Natural killer cell (primary cell): Measurements from ENCODE around the gene G0S2. TPM values are rescaled to one million over a fixed set of nuclear protein-coding genes. Genes with fewer than 3 reads are reported as not detected.

Experiments used
- ATAC-seq, 3 donors: fragments of 150-1000 bp in 2 of 3; fragments of 200-7000 bp in 1 of 3; cut with Tn5 transposase; 1 replicate in 1 of 3; 2 replicates in 2 of 3; pipeline ENCODE4 v1.10.0; 2021; ENCODE audit warnings: mild to moderate bottlenecking in 2 of 3, moderate library complexity in 2 of 3
- DNase-seq, 2 donors: peaks; one replicate each; pipeline versions ENCODE4 v3.0.0 to v3.0.0-alpha.2; 2013 to 2021; ENCODE audit warnings: mixed read lengths in 1 of 2
- H3K27ac ChIP-seq: one replicate; pipeline ENCODE4 v1.5.1; 2013; ENCODE audit warnings: mild to moderate bottlenecking, low read length
- H3K27me3 ChIP-seq: one replicate; pipeline ENCODE4 v1.6.1; 2013; ENCODE audit warnings: low read length; ENCODE audit not compliant: control insufficient read depth, insufficient read depth
- H3K36me3 ChIP-seq: one replicate; pipeline ENCODE4 v1.6.1; 2013; ENCODE audit warnings: low read length; ENCODE audit not compliant: control insufficient read depth, insufficient read depth
- H3K4me1 ChIP-seq: one replicate; pipeline ENCODE4 v1.6.1; 2013; ENCODE audit warnings: low read length; ENCODE audit not compliant: control insufficient read depth, insufficient read depth
- H3K4me3 ChIP-seq: one replicate; pipeline ENCODE4 v1.5.1; 2013; ENCODE audit warnings: low read length
- H3K9me3 ChIP-seq: one replicate; pipeline ENCODE4 v1.6.1; 2013; ENCODE audit warnings: low read length; ENCODE audit not compliant: control insufficient read depth, insufficient read depth
- H3K27ac Mint-ChIP-seq, 2 donors: one replicate each; pipeline ENCODE4 v1.8.0; 2022; ENCODE audit warnings: mild to moderate bottlenecking in 2 of 2, mixed read lengths in 2 of 2, moderate library complexity in 1 of 2
- H3K27me3 Mint-ChIP-seq, 2 donors: one replicate each; pipeline ENCODE4 v1.8.0; 2022; ENCODE audit warnings: low read depth in 2 of 2, mixed read lengths in 2 of 2
- H3K36me3 Mint-ChIP-seq: one replicate; pipeline ENCODE4 v1.8.0; 2022; ENCODE audit warnings: mixed read lengths
- H3K4me1 Mint-ChIP-seq, 2 donors: one replicate each; pipeline ENCODE4 v1.8.0; 2022; ENCODE audit warnings: mixed read lengths in 2 of 2
- H3K4me3 Mint-ChIP-seq: one replicate; pipeline ENCODE4 v1.8.0; 2022; ENCODE audit warnings: mild to moderate bottlenecking, moderate library complexity, mixed read lengths
- H3K9me3 Mint-ChIP-seq, 2 donors: one replicate each; pipeline ENCODE4 v1.8.0; 2022; ENCODE audit warnings: mixed read lengths in 2 of 2
- CTCF ChIP-seq: fragments of 200-600 bp; IDR thresholded peaks from one replicate; pipeline ENCODE4 v1.8.0; 2022; ENCODE audit warnings: antibody characterized with exemption
- WGBS: methylation state at CpG from one replicate; pipeline ENCODE4 v1.1.7; 2013; ENCODE audit warnings: missing lambda C conversion rate; ENCODE audit not compliant: insufficient coverage; 5-methylcytosine and 5-hydroxymethylcytosine counted together
- intact Hi-C: fragments of 100-400 bp; cut with micrococcal nuclease; formaldehyde crosslinking; loops from one replicate; pipeline ENCODE4 v1.14.2; 2022
- total RNA-seq, 4 donors: library from RNA; stranded (reverse); fragments of 120-200 nt in 1 of 4; gene quantifications; one replicate each; pipeline versions ENCODE4 v1.2.3 to v1.2.4, GENCODE V29; 2013 to 2022

G0S2 gene
- total RNA-seq, 3 donors from 2014 or later (not counting 1 experiment from before 2014, with no cell fraction given) = 15.3 to 132 (median 22.0) TPM

GRCh38 chr1:209629621-209630382 is 45.4 kb upstream of the G0S2 start:
- no peak for TF ChIP-seq CTCF
- no peaks in the 10 kb centered on the region for H3K36me3 ChIP-seq
- no peak overlapping the region for H3K27ac ChIP-seq
- WGBS = 90% methylated on average over 11 of the region's 11 CpGs
- DNase-seq = no peak
- no peaks in the 10 kb centered on the region for H3K4me1 Mint-ChIP-seq
- no peaks in the 10 kb centered on the region for H3K36me3 Mint-ChIP-seq
- H3K4me3 ChIP-seq = no peak overlapping the region
- no peak for ATAC-seq
- peaks cover 7% of the 10 kb centered on the region for H3K4me1 ChIP-seq
- H3K4me3 Mint-ChIP-seq = no peak overlapping the region
- H3K9me3 ChIP-seq = no peaks in the 10 kb centered on the region
- H3K9me3 Mint-ChIP-seq = no peaks in the 10 kb centered on the region
- H3K27me3 Mint-ChIP-seq = peaks cover 0 to 4% of the 10 kb centered on the region in 2 donors
- H3K27ac Mint-ChIP-seq = no peak overlapping the region
- H3K27me3 ChIP-seq = no peaks in the 10 kb centered on the region
- intact Hi-C loops = loop anchor here (5.0 kb wide), 1 partner anchor 63 kb away; no protein-coding TSS in a partner anchor

DNA sequence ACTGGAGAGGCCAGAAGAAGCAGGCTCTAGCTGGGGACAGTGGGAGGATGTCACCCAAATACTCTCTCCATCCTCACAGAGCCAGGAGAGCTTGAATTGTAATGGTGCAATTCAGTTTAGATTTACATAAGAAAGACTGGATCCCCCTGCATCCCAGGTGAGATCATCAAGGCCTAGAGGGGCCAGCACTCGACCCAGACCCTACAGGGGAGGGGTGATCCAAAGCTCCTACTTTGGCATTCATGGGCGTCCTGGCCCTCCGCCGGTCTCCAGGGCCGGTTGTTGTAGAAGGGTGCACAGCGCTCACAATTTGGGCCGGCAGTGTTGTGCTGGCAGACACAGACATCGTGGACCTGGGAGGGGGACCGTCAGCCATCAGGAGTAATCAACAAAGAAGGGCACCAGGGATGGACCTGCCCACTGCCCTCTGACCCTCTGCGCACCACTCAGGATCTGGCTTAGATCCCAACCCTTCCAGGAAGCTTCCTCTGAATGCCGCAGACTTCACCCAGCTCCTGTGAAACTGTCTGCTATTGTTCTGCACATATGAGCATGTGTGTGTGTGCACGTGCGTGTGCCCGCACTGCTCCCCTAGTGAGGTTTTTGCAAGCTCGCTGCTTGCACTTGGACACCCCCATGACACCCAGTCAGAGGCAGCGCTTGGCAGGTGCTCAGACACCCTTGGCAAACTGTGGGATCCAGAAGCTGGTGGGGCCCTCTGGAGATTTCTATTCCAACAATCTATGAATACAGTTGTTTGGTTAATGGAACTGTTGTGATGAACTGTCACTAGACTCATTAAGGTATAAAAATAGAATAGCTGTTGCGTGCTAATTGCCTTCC is 44.6 kb upstream of the G0S2 start:
- no peak overlapping the region for H3K27ac Mint-ChIP-seq
- no peaks in the 10 kb centered on the region for H3K9me3 Mint-ChIP-seq
- no peak overlapping the region for H3K27ac ChIP-seq
- peaks cover 0 to 4% of the 10 kb centered on the region in 2 donors for H3K27me3 Mint-ChIP-seq
- intact Hi-C loops = no loop called here
- DNase-seq (no peak), ATAC-seq (no peak)
- H3K4me1 ChIP-seq = peaks cover 7% of the 10 kb centered on the region
- TF ChIP-seq CTCF = no peak
- no peak overlapping the region for H3K4me3 ChIP-seq
- H3K4me1 Mint-ChIP-seq = no peaks in the 10 kb centered on the region
- no peaks in the 10 kb centered on the region for H3K36me3 Mint-ChIP-seq
- no peaks in the 10 kb centered on the region for H3K9me3 ChIP-seq
- WGBS = 81% methylated on average over 17 of the region's 17 CpGs
- no peaks in the 10 kb centered on the region for H3K36me3 ChIP-seq
- no peak overlapping the region for H3K4me3 Mint-ChIP-seq
- H3K27me3 ChIP-seq = no peaks in the 10 kb centered on the region

GRCh38 chr1:209633335-209633997 is 41.7 kb upstream of the G0S2 start:
- H3K36me3 Mint-ChIP-seq = no peaks in the 10 kb centered on the region
- no peak overlapping the region for H3K4me3 Mint-ChIP-seq
- no peak for TF ChIP-seq CTCF
- no peak for ATAC-seq
- Histone ChIP-seq H3K27ac (no peak overlapping the region), H3K27me3 (no peaks in the 10 kb centered on the region), H3K9me3 (no peaks in the 10 kb centered on the region), H3K36me3 (no peaks in the 10 kb centered on the region), H3K4me1 (no peaks in the 10 kb centered on the region), H3K4me3 (no peak overlapping the region)
- intact Hi-C loops = no loop called here
- WGBS = 65% methylated on average over 5 of the region's 6 CpGs
- H3K27ac Mint-ChIP-seq = no peak overlapping the region
- H3K4me1 Mint-ChIP-seq = no peaks in the 10 kb centered on the region
- H3K27me3 Mint-ChIP-seq = peaks cover 0 to 4% of the 10 kb centered on the region in 2 donors
- DNase-seq = no peak
- H3K9me3 Mint-ChIP-seq = no peaks in the 10 kb centered on the region
